CD4-positive, alpha-beta T cell treated with Interleukin-17A for 4 hours (primary cell): ENCODE results near the gene RIN3.

Source experiments
- DNase-seq: peaks from one replicate; pipeline ENCODE4 v3.0.0-alpha.2; 2020; ENCODE audit warnings: mixed read lengths

The RIN3 gene

DNA sequence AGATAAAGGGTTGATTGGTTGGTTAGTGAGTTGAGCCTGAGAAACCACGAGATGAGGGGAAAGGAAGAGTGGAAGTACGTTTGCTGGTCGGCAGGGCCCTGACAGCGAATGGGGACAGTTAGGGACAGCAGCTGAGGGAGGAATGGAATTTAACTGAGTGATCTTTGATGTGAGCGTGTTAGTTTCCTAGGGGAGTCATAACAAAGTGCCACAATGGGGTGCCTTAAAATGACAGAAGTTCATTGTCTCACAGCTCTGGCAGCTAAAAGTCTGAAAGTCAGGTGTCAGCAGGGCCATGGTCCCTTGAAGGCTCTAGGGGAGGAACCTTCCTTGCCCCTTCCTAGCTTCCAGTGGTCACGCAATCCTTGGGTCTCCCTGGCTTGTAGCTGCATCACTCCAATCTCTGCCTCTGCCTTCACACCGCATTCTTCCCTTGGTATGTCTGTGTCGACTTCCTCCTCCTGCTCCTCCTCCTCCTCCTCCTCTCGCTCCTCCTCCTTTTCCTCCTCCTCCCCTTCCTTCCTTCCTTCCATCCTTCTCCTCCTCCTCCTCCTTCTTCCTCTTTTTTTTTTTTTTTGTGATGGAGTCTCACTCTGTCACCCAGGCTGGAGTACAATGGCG is 26.0 kb upstream of the RIN3 start:
- no peak for DNase-seq

DNA sequence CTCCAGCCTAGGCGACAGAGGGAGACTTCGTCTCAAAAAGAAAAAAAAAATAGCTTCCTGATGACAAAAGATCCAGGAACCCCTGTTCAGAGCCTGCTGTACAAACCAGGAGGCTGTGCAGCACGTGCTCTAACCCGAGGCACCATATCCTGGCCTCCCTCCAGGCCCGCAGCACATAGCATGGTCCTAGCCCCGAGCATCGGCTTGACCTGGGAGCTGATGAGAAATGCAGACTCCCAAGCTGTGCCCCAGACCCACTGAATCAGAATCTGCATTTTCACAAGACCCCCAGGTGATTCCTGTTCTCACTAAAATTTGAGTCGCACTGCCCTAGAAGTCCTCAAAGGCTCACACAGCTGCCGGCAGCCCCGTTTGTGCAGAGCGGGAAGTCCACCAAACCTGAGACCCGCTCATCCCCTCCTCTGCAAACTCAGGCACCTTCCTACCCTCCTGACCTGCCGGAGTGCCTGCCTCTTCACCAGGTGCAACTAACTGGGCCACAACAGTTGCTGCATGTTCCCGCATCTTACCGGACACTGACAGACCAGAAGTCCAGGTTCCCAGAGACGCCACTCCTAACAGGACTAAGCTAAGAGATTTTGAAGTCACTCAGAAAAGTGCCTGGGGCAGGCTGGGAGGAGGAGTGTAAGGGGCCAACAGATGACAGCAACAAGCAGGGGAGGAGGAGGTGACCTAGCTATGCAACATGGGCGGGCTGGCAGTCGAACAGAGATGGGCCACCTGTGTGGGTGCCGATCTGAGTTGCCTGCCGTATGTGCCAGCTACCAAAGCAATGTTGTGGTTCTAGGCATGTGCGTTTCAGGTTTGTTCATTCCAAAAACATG is 24.0 kb upstream of the RIN3 start:
- no peak for DNase-seq

DNA sequence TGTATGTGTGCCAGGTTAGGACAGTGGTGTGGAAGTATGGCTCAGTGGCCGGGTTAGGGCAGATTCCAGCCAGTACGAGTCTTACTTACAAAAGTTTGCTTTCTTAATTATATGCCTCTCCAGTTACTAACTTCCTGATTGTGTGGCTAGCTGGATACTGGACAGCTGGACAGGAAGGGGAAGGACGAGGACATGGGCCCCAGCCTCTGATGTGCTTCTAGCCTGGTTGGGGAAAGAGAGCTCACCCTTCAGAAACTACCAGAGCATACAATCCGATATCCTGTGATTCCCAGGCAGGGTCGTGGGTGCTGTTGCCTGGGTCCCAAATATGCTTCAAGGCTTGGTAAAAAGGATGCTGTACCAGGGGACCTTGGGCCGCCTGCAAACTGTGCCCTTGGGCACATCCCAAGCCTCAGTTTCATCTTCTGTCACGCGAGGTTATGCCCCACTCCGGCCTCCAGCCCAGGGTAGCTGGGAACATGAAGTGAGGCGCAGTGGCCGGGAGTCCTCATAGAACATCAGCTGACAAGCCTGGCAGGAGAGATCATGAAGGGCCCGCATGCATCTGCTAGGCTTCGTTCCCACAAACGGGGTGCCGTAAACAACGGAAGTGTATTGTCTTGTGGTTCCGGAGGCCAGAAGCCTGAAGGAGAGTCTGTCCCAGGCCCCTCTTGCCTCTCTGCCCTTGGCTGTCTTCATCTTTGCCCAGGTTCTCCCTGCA is 23.2 kb upstream of the RIN3 start:
- no peak for DNase-seq

DNA sequence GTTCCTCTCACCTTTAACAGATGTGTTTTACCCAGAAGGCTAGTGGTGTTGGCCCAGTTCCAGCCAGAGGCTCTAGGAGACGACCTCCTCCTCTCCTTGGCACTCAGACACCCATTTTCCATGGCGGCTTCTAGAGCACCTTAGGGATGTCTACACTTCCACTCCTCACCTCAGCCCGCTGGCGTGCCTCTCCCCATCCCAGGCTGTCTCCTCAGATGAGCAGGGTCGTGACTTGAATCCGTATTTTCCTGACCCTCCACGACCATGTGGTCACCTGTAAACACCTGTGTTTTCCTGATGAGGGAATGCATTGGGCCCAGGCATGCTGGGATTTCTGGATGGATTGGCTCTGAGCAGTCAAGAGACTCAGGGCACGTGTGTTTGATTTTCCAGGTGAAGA is 21.8 kb upstream of the RIN3 start:
- DNase-seq = no peak

DNA sequence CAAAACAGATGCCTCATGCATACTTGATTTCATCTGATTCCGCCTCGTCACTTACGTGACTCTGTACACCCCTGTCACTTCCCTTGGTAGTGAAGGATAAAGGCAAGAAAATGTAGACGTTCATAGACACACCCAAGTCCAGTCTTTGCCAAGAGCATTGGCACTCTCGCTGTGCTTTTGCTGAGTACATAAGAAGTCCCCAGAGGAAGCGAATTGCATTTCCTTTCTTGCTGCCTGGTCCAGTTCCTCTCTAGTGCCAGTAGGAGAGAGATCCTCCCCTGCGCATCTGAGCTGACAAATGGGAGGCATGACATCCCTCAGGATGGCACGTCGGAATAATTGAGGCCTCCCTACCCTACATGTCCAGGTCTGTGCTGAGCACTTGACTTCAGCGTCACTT is 21.3 kb upstream of the RIN3 start:
- DNase-seq = no peak

DNA sequence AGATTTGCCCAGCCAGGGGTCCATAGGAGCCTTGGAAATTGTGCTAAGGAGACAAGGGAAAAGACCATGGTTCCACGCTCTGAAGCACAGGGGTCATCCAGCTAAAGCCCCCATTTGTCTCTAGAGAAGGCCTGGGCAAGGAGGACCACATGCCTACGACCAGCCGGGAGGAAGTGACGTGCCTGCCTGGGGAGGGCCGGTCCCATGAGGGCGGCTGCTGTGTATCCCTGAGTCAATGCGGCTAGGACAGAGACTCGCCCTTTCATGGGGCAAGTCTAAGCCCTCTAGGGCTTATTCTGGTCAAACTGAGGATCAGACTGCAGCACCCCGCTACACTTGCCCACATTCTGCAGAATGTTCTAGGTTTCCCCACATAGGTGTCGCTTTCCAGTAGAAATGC is 20.6 kb upstream of the RIN3 start:
- DNase-seq = no peak

DNA sequence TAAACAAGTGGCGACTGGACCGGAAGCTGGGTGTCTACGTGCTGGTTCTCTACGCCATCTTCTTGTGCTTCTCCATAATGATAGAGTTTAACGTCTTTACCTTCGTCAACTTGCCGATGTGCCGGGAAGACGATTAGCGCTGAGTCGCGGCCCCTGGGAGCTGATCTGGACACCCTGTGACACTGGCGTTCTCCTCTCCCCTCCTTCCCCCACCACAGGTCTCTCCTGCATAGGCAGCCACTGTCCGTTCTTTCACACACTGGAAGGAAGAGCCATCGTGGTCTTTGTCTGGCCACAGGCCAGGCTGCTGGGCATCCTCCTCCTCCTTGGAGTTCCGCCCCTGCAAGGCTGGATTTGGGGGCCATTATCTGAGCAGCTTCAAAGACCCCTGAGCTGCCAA is 20.1 kb upstream of the RIN3 start:
- no peak for DNase-seq

DNA sequence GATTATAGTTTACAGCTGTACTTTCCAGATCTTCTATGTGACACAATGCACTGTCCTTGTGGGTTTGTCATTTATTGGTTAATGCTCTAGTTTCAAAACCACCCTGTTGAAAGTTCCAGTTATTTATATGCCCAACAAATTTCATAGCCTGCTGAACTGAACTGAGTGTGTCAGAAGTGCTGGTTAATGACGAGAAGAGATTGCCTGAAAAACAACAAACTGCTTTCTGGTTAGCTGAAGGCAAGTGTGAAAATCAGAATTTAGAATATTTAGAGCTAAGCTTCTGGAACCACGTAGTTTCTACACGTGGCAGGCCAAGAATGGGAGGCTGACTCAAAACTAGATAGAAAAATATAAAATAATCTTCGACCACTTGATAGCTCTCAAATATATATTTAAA is 19.1 kb upstream of the RIN3 start:
- DNase-seq = no peak

DNA sequence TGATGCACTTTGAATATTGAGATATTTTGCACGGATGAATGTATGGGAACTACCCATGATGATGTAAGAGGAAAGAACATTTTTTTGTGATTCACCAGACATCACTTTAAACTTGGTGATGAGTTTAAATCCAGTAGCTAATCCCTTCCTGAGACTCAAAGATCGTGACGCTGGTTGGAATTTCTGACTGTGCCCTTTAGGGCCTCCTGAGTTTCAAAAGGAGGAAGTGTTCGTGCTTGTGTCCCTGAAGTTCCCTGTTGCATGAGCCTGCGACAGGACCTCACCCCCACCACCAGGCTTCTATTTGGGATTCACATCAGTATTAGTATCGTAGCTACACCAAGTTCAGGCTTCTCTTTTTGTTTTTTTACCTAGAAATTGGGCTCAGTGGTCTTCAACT is 18.6 kb upstream of the RIN3 start:
- DNase-seq = no peak

DNA sequence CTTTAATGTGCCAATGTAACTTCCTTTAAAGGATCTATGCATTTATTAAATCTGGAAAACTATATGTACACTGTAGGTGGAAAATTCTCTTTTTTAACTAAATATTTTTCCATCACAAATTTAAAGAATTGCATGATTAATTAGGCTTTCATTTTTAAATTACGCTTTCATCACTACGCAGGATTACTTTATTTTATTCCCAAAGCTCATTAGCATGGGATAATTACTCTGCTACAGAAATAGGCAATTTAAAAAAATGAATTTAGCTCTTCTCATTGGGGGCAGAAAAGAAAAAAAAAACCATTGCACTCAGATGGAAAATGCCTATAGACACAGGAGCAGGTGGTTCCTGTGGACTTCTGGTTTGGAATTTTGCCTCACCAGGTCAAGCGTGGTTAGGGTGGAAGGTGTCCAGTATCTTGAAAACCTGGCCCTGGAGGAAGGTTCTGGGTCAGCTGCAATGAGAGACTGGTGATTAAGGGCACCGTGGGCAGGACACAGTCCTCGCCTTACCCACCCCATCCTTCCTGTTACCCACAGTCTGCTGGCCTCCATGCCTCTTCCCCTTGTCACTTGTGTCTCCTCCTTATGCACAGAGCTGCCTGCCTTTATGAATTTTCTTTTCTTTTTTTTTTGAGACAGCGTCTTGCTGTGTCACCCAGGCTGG is 17.3 kb upstream of the RIN3 start:
- DNase-seq = no peak

DNA sequence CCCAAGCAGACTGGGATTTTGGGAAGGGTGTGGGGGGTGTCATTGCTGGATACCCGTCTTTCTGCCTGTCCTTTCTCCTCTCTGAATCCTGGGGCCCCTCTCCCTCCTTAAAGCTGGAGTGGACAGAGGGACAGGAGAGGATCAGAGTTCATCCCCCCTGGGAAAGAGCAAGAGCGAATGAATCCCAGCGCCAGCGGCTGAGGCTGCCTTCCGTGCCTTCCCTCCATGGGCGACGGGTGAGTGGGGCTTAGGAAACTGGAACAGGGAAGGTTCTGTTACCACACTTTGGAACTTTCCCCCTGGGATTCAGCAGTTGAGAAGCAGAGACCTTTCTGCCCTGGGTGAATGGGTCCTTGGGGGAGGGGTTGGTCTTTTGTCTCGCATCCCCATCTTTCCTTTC is 16.2 kb upstream of the RIN3 start:
- no peak for DNase-seq

DNA sequence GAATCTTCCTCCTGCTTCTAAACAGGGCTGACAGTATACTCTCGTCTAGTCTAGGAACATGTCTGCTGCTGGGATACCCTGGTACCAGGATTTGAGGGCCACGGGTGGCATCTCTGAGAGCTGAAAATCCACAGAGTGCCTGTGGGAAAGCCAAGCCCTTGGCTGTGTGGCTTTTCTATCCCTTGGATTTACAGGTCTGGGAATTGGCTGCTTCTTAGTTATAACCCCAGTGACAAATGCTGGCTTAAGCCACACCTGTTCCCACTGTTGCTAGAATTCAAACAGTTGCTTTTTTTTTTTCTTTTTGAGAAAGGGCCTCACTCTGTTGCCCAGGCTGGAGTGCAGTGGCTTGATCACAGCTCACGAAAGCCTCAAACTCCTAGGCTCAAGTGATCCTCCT is 14.3 kb upstream of the RIN3 start:
- no peak for DNase-seq

DNA sequence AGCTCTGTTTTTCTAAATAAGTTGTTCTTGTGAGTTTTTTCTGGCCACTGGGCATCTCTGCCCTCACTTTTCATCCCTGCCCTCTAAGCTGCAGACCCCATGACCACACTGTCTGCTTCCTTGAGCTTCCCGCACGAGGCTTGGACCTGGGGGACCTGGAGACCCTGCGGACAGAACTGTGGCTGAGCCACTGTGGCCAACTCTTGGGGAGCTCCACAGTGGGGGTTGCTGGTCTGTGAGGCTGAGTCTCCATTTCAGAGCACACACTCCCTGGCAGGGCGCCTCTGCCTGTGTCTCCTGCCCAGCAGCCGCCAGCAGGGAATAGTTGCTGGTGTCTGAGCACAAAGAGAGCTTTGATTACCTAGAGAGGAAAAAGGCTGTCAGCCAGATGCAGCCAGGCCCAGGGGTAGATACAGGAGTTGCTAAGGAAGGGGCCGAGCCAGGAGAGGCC is 13.1 kb upstream of the RIN3 start:
- DNase-seq = no peak

DNA sequence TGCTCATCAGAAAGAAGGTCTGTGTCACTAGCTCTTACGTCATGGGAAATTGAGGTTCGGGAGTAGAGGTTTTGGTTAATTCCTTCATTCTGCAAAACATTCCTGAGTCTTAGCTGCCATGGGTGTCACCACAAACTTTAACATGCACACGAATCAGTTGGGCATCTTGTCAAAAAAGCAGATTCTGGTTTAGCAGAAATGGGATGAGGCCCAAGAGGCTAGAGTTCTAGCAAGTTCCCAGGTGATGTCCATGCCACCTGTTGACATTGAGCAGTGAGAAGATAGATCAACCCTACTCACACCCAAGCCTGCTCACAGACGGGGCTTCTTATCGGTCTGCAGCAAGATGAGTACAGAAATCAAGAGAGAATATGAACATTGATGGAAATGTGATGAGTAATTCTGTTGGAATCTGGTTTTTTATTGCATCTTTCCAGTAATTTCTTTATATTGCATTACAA is 11.7 kb upstream of the RIN3 start:
- no peak for DNase-seq

DNA sequence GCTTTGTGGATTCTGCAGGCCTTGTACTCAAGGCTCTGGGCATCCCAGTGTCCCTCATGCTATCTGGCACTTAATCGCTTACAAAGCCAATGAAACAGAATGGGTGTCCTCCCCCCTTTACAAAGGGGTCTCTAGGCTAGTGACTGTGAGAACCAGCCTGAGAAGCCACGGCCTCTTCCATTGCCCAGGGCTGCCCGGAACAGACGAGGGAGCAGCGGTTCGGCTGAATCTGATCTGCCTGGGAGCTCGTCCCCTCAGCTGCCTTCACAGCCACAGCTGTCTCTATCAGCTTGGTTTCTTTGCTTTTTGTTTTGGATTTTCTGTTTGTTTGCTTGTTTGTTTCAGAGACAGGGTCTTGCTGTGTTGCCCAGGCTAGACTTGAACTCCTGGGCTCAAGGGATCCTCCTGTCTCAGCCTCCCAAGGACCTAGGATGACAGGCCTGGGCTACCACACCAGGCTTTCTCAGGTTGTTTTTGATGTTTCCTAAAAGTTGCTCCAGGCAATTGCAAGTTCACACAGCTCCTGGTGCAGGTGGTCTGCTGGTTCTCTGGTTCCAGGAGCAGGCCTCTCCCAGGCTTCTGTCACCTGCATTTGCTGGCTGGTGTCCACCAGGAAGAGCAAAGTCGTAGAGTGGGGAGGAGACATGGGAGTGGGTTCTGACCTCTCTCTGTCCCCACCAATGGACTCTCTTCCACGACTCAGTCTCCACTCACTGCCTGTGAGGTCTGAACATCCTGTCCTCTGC is 10.9 kb upstream of the RIN3 start:
- DNase-seq = no peak

DNA sequence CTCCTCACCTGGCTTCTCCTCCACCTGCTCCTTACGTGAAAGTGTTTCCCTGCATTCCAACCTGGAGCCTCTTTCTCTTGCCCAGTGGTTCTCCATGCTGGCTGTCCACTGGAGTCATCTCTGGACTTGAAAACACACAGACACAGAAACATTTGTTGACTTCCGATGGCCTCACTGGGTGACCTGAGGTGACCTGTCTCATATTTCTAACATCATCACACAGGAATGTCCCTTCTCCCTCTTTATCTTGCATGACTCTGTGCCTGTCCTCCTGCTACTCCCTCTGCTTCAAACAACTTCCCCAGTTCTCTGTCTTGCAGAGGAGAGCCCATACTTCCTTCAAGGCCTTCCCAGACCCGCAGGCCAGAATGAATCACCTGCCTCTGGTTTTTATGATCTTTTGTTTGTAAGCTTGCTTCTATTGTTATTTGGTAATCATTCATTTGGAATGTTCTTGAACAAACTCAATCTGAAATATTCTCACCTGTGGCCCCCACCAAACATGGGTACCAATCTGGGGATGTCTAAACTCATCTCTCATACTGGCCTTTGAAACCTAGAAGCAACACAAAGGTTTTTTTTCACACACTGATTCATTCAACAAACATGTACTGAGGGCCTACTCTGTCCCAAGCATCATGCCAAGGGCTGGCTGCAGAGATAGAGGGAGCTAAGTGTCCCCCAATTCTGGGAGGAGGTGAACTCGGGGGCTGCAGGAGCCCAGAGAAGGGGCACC is 9.7 kb upstream of the RIN3 start:
- no peak for DNase-seq

DNA sequence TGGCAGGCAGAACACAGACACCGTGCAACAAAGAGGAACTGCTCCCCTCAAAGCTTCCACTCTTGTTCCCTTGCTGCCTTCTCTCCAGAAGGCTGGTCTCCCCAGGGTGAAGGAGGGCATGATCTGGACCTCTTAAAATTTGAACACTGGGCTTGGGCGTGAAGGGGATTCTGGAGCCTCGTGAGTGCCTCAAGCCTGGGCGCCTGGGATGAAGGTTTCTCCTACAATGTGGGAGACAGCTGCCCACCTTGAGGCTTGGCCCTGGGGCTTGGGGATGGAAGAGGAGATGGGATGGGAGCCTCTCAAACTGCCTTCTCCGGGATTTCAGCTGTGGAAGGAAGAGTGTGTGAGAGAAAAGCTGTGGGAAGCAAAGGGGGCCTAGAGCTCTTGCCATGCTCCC is 7.8 kb upstream of the RIN3 start:
- DNase-seq = no peak

DNA sequence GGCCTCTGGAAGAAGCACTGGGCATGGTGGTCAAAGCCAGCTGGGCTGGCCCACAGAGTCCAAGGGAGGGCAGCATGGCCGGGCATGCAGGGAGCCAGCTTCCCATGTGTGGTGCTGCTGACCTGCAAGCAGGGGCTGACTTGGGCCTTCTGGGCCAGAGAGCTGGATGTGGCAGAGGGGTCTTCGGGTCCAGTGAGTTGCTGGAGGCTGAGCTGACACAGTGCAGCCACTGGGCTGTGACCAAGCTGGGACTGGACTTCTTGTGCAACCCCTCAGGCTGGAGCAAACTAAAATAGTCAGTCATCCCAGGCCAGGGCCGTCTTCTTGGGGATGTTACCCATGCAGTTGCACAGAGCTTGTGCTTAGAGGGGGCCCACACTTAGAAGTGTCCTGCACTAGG is 7.3 kb upstream of the RIN3 start:
- no peak for DNase-seq

DNA sequence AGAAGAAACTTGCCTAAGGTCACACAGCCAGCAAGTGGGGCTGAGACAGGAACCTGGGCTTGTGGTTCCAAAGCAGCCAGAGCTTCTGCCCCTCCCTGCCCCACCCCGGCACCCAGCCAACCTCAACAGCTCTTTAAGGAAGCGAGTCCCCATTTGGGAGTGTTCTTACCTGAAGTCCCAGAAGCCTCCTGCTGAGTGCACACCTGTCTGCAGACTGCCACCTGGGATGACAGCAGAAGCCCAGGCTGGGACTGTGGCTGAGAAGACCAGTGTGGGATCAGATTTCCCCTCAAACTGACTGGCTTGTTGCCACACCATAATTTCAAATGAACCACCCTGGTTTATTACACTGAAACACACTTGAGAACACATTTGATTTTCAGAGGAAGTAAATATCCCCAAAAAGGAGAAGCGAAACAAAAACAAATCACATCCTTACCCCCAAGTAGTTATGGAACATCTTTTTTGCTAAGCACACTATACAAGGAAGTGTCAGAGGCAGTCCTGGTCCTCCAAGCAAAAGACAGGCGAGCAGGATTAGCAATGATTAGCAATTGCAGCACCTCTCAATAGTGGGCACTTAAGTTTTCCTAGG is 6.3 kb upstream of the RIN3 start:
- peak; percentile 34 for DNase-seq

DNA sequence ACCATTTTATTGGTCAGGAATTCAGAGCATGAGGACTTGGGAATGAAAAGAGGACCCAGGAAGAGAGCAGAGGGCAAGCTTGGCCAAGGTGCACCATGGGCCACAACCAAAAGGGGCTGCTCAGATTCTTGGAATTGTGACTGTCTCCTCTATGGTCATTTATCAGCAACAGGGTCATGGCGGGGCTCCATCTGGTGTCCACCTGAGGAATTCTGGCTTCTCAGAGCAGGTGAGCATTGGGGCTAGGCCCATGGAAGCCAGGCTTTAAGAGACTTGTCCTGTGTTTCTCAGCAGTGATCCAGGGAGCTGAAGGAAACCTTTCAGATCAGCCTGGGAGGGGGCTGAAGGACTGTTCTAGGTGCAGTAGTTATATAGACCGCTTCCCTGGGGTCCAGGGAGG is 2.6 kb upstream of the RIN3 start:
- no peak for DNase-seq

DNA sequence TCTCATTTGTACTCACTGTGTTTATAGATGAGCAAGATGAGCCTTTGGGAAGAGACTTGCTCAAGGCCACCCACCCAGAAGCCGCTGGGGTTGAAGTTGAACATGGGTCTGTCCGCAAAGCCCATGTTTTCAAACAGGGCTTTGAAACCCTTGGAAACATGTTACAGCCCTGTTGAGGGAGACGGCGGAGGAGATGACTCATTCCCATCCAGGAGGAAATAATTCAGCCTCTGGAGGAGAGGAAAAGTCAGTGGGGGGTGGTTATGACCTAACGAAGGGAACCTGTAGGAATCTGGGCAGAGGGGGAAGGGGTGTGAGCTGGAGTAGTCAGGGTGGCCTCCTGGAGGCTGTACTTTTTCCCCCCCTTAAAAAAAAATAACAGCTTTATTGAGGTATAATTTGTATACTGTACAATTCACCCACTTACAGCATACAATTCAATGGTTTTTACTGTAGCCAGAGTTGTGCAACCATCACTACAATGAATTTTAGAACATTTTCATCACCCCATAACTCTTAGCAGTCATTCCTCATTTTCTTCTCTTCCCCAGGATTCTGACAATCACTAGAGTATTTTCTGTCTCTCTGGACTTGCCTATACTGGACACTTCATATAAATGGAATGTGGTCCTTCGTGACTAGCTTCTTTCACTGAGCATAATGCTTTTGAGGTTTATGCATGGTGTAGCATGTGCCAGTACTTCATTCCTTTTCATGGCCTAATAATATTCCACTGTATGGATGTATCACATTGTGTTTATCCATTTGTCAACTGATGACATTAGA is 1.9 kb upstream of the RIN3 start:
- DNase-seq = no peak
